OCI-LY7 (cell line): ENCODE measurements around the gene HNF1A. TPM values are rescaled to one million over a fixed set of nuclear protein-coding genes. Genes with fewer than 3 reads are reported as not detected.

Experiments
- BruUV-seq: library from RNA; stranded (reverse); fragments of 400-500 nt; replicated peaks from 2 replicates; lab custom pipeline; 2021; lab: Mats Ljungman, UMichigan
- CTCF ChIA-PET: fragments of 300-600 bp; sonication (Branson Sonifier 250); formaldehyde crosslinking; loops from one replicate; lab custom pipeline; 2022; ENCODE audit warnings: antibody characterized with exemption; ENCODE audit not compliant: unreplicated experiment; lab: Charles Lee
- POLR2A ChIA-PET: fragments of 300-600 bp; sonication (Branson Sonifier 250); formaldehyde crosslinking; loops from one replicate; lab custom pipeline; 2022; ENCODE audit warnings: antibody characterized with exemption; lab: Charles Lee
- DNase-seq: peaks from one replicate; pipeline ENCODE4 v3.0.0-alpha.2; 2015; ENCODE audit warnings: low spot score
- H2AFZ ChIP-seq: fragments of 200-600 bp; sonication (generic), shearing (Covaris generic); 2 replicates; pipeline ENCODE4 v1.6.1; 2014; ENCODE audit warnings: mild to moderate bottlenecking, antibody characterized with exemption, low read length, moderate library complexity
- H3K27ac ChIP-seq: fragments of 200-600 bp; sonication (generic); 2 replicates; pipeline ENCODE4 v1.5.1; 2014; ENCODE audit warnings: mixed run types, low read depth, mild to moderate bottlenecking, moderate library complexity, low read length, inconsistent platforms; ENCODE audit not compliant: poor library complexity, severe bottlenecking
- H3K36me3 ChIP-seq: fragments of 200-600 bp; sonication (generic); 2 replicates; pipeline ENCODE4 v1.6.1; 2014; ENCODE audit warnings: mild to moderate bottlenecking, antibody characterized with exemption, low read length, moderate library complexity, mixed read lengths; ENCODE audit not compliant: insufficient read depth
- H3K4me1 ChIP-seq: fragments of 200-600 bp; sonication (generic); 2 replicates; pipeline ENCODE4 v1.5.1; 2014; ENCODE audit warnings: mild to moderate bottlenecking, low read length; ENCODE audit not compliant: insufficient read depth, poor library complexity, severe bottlenecking
- H3K4me2 ChIP-seq: fragments of 200-600 bp; sonication (generic); 2 replicates; pipeline ENCODE4 v1.6.1; 2014; ENCODE audit warnings: mild to moderate bottlenecking, low read length
- H3K4me3 ChIP-seq: fragments of 200-600 bp; sonication (generic); 2 replicates; pipeline ENCODE4 v1.5.1; 2014; ENCODE audit warnings: mild to moderate bottlenecking, low read depth, low read length; ENCODE audit not compliant: poor library complexity, severe bottlenecking
- H3K79me2 ChIP-seq: fragments of 200-600 bp; sonication (generic); 2 replicates; pipeline ENCODE4 v1.6.1; 2016; ENCODE audit warnings: low read depth, mild to moderate bottlenecking, low read length, moderate library complexity, mixed read lengths; ENCODE audit not compliant: insufficient read depth
- H3K9me2 ChIP-seq: fragments of 200-600 bp; sonication (generic); 2 replicates; pipeline ENCODE4 v1.6.1; 2016; ENCODE audit warnings: mild to moderate bottlenecking, low read length, mixed read lengths; ENCODE audit not compliant: insufficient read depth
- H3K9me3 ChIP-seq: fragments of 200-600 bp; sonication (generic); 2 replicates; pipeline ENCODE4 v1.6.1; 2014; ENCODE audit warnings: mild to moderate bottlenecking, mixed run types, low read length, mixed read lengths
- H4K20me1 ChIP-seq: fragments of 200-600 bp; sonication (generic); 2 replicates; pipeline ENCODE4 v1.6.1; 2014; ENCODE audit warnings: mild to moderate bottlenecking, antibody characterized with exemption, low read length, moderate library complexity, mixed read lengths; ENCODE audit not compliant: insufficient read depth
- EZH2phosphoT487 ChIP-seq: fragments of 200-600 bp; sonication (generic); IDR thresholded peaks from 2 replicates; pipeline ENCODE4 v1.6.1; 2018; ENCODE audit warnings: low read depth, borderline replicate concordance, mild to moderate bottlenecking, mixed run types, antibody characterized with exemption, low read length, moderate library complexity, mixed read lengths
- intact Hi-C: fragments of 100-400 bp; cut with micrococcal nuclease; formaldehyde crosslinking; loops from one replicate; pipeline ENCODE4 v1.10.0; 2022; ENCODE audit not compliant: unreplicated experiment
- total RNA-seq, 2 experiments: library from RNA; depleted of rRNA in 1 of 2; stranded (reverse); fragments of >200 nt in 1 of 2; shearing (Covaris generic) in 1 of 2; gene quantifications; 2 replicates each; pipeline ENCODE4 v1.2.3, GENCODE V29; 2014 to 2022
- TF ChIP-seq, protein P1 (sequence below): fragments of 200-600 bp; sonication (generic); conservative IDR thresholded peaks from 2 replicates; pipeline ENCODE4 v1.5.1; 2014; ENCODE audit warnings: mild to moderate bottlenecking, antibody characterized with exemption, low read length, moderate library complexity, mixed read lengths

Gene HNF1A
- total RNA-seq, 2 experiments from 2014 or later: not detected

DNA sequence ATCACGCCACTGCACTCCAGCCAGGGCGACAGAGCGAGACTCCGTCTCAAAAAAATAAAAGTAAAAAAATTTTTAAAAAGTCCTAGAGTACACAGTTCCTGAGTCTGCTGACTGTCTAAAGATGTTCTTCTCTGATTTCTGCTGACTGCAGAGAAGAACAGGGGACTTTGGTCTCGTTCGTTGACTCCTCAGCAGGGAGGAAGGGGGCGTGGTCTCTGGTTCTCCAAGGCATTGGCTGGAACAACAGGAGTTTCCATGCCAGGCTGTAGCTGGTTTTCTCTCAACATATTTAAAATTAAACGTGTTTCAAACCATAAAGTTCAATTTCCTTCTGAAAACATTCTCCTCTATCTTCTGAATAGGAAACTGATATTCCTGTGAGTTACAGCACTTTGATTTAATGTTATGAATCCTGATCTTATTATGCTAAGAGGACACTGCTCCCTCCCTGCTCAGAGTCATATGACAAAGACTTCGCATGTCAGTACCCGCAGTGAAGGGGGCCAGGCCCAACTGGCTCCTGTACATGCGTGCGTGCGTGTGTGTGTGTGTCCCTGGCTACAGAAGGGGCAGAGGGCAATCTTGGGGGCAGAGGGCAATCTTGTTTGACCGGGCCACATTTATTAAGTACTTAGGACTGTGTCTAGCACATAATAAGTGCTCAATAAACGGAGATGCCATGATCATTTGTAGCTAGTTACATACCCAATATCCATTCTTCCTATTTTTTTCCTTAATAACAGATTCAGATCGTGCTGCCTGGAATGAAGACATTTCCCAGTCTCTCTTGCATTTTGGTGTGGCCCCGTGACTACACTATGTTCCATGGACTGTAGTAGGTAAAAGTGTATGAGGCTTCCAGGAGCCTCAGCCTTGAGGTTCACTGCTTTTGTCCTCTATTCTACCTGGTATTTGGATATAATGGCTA is 16.5 kb upstream of the HNF1A start:
- no peaks in the 10 kb centered on the region for H3K79me2 ChIP-seq
- no peaks in the 10 kb centered on the region for H3K9me3 ChIP-seq
- no peaks in the 10 kb centered on the region for H3K9me2 ChIP-seq
- intact Hi-C loops: no loop called here
- H3K4me1 ChIP-seq: no peaks in the 10 kb centered on the region
- H4K20me1 ChIP-seq: no peaks in the 10 kb centered on the region
- ChIA-PET CTCF (interaction anchor here (1.1 kb wide), 1 partner anchor 10 kb away, joined by 4 read pairs; no protein-coding TSS in a partner anchor), POLR2A (interaction anchor here (0.5 to 1.1 kb wide), 3 partner anchors 22 to 580 kb away, joined by 3 read pairs; no protein-coding TSS in a partner anchor)
- no TSS peak for BruUV-seq
- H3K4me3 ChIP-seq: no peak overlapping the region
- no peak overlapping the region for H2AFZ ChIP-seq
- TF ChIP-seq, protein P1, sequence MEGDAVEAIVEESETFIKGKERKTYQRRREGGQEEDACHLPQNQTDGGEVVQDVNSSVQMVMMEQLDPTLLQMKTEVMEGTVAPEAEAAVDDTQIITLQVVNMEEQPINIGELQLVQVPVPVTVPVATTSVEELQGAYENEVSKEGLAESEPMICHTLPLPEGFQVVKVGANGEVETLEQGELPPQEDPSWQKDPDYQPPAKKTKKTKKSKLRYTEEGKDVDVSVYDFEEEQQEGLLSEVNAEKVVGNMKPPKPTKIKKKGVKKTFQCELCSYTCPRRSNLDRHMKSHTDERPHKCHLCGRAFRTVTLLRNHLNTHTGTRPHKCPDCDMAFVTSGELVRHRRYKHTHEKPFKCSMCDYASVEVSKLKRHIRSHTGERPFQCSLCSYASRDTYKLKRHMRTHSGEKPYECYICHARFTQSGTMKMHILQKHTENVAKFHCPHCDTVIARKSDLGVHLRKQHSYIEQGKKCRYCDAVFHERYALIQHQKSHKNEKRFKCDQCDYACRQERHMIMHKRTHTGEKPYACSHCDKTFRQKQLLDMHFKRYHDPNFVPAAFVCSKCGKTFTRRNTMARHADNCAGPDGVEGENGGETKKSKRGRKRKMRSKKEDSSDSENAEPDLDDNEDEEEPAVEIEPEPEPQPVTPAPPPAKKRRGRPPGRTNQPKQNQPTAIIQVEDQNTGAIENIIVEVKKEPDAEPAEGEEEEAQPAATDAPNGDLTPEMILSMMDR: no peak
- no peak for TF ChIP-seq EZH2phosphoT487
- H3K27ac ChIP-seq: no peak overlapping the region
- no peaks in the 10 kb centered on the region for H3K36me3 ChIP-seq
- H3K4me2 ChIP-seq: no peak overlapping the region
- DNase-seq: no peak

DNA sequence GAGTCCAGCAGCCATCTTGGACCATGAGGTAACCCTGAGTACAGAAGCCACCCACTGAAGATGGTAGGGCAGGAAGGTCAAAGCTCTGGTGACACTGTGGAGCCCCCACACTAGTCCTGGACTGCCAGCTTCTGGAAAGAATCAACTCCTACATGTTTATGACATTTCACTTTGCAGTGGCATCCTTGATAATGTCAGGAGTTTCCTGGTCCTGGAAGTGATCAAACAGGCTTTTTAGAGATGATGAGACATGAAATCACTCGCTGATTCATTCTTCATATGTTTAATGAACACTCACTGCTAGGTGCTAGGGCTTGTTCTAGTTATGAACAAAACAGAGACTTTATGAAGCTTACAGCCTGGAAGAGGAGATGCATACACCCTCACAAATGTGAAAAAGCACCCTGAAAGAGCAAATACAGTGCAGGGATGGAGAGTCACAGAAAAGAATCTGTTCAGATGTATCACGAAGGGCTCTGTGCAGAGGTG is 15.8 kb upstream of the HNF1A start:
- TF ChIP-seq, protein P1: no peak
- no peak for TF ChIP-seq EZH2phosphoT487
- intact Hi-C loops: no loop called here
- H3K4me2 ChIP-seq: no peak overlapping the region
- no peaks in the 10 kb centered on the region for H3K9me2 ChIP-seq
- POLR2A ChIA-PET: interaction anchor here (0.5 to 1.1 kb wide), 3 partner anchors 23 to 581 kb away, joined by 3 read pairs; no protein-coding TSS in a partner anchor
- CTCF ChIA-PET: interaction anchor here (1.1 kb wide), 1 partner anchor 9 kb away, joined by 4 read pairs; no protein-coding TSS in a partner anchor
- no peaks in the 10 kb centered on the region for H3K79me2 ChIP-seq
- no peaks in the 10 kb centered on the region for H3K9me3 ChIP-seq
- no peak for DNase-seq
- no peak overlapping the region for H3K4me3 ChIP-seq
- H3K27ac ChIP-seq: no peak overlapping the region
- H3K4me1 ChIP-seq: no peaks in the 10 kb centered on the region
- H3K36me3 ChIP-seq: no peaks in the 10 kb centered on the region
- BruUV-seq: no TSS peak
- H2AFZ ChIP-seq: no peak overlapping the region
- H4K20me1 ChIP-seq: no peaks in the 10 kb centered on the region
